HEK293 (cell line): Measurements from ENCODE around the gene KCNK18.
"Not testable (repeated sequence)": the region's sequence is repeated elsewhere in the genome, so short reads cannot be mapped to it uniquely, and the experiment has no call there.

Experiments
- CTCF ChIA-PET: fragments of 350-600 bp; formaldehyde crosslinking; extraction: SDS; loops from one replicate; lab custom pipeline; 2021; ENCODE audit warnings: antibody characterized with exemption; lab: Yijun Ruan, JAX
- POLR2A ChIA-PET: fragments of 300-600 bp; formaldehyde crosslinking; extraction: SDS; loops from one replicate; lab custom pipeline; 2020; ENCODE audit warnings: antibody characterized with exemption, inconsistent platforms; lab: Yijun Ruan, JAX
- H3K27ac ChIP-seq: fragments of 200-500 bp; sonication (Bioruptor generic); 2 replicates; pipeline ENCODE4 v1.5.1; 2014; ENCODE audit warnings: low read depth, low read length, control low read depth, inconsistent platforms; ENCODE audit errors: extremely low read depth
- H3K36me3 ChIP-seq, 2 experiments: fragments of 200-500 bp in 1 of 2; sonication (Bioruptor generic) in 1 of 2; 1 replicate in 1 of 2; 2 replicates in 1 of 2; pipeline ENCODE4 v1.5.1; 2014 to 2017; ENCODE audit warnings: inconsistent platforms in 2 of 2, low read length in 2 of 2; ENCODE audit not compliant: control insufficient read depth in 2 of 2, insufficient read depth in 1 of 2
- H3K4me1 ChIP-seq: fragments of 200-500 bp; sonication (Bioruptor generic); 2 replicates; pipeline ENCODE4 v1.5.1; 2014; ENCODE audit warnings: mild to moderate bottlenecking, low read length, inconsistent platforms; ENCODE audit not compliant: control insufficient read depth, insufficient read depth
- H3K4me3 ChIP-seq: 2 replicates; pipeline ENCODE4 v1.5.1; 2011; ENCODE audit warnings: low read depth, mild to moderate bottlenecking, control low read depth, low read length, moderate library complexity
- H3K9me3 ChIP-seq: fragments of 200-500 bp; sonication (Bioruptor generic); 2 replicates; pipeline ENCODE4 v1.5.1; 2014; ENCODE audit warnings: low read depth, low read length, inconsistent platforms; ENCODE audit not compliant: control insufficient read depth, insufficient read depth
- INSM2 ChIP-seq: fragments of 450-650 bp; formaldehyde crosslinking; IDR thresholded peaks from 2 replicates; pipeline ENCODE4 v1.5.1; 2016; ENCODE audit warnings: missing biosample characterization, missing genetic modification characterization
- KLF1 ChIP-seq: fragments of 450-650 bp; formaldehyde crosslinking; IDR thresholded peaks from 2 replicates; pipeline ENCODE4 v1.5.1; 2016; ENCODE audit warnings: missing biosample characterization, missing genetic modification characterization
- KLF7 ChIP-seq: fragments of 450-650 bp; formaldehyde crosslinking; IDR thresholded peaks from 2 replicates; pipeline ENCODE4 v1.5.1; 2016; ENCODE audit warnings: missing biosample characterization, missing genetic modification characterization, borderline replicate concordance
- KLF8 ChIP-seq: fragments of 450-650 bp; formaldehyde crosslinking; IDR thresholded peaks from 2 replicates; pipeline ENCODE4 v1.5.1; 2016; ENCODE audit warnings: missing biosample characterization, missing genetic modification characterization
- PRDM10 ChIP-seq: fragments of 450-650 bp; formaldehyde crosslinking; IDR thresholded peaks from 2 replicates; pipeline ENCODE4 v1.5.1; 2016; ENCODE audit warnings: missing biosample characterization, missing genetic modification characterization
- SETDB1 ChIP-seq: IDR thresholded peaks from one replicate; pipeline ENCODE4 v1.6.1; 2017; ENCODE audit warnings: mild to moderate bottlenecking, low read length, moderate library complexity, mixed read lengths; ENCODE audit not compliant: insufficient read length
- SP3 ChIP-seq: fragments of 450-650 bp; formaldehyde crosslinking; IDR thresholded peaks from 2 replicates; pipeline ENCODE4 v1.5.1; 2016; ENCODE audit warnings: missing biosample characterization, missing genetic modification characterization
- ZBTB17 ChIP-seq: fragments of 450-650 bp; formaldehyde crosslinking; IDR thresholded peaks from 2 replicates; pipeline ENCODE4 v1.5.1; 2016; ENCODE audit warnings: missing biosample characterization, missing genetic modification characterization
- ZBTB21 ChIP-seq: fragments of 450-650 bp; formaldehyde crosslinking; IDR thresholded peaks from 2 replicates; pipeline ENCODE4 v1.5.1; 2017; ENCODE audit warnings: missing biosample characterization, missing genetic modification characterization
- ZEB2 ChIP-seq: fragments of 450-650 bp; formaldehyde crosslinking; IDR thresholded peaks from 2 replicates; pipeline ENCODE4 v1.5.1; 2016; ENCODE audit warnings: missing biosample characterization, missing genetic modification characterization
- ZFP41 ChIP-seq: fragments of 450-650 bp; formaldehyde crosslinking; IDR thresholded peaks from 2 replicates; pipeline ENCODE4 v1.5.1; 2016; ENCODE audit warnings: missing biosample characterization, missing genetic modification characterization, borderline replicate concordance
- ZNF223 ChIP-seq: fragments of 450-650 bp; formaldehyde crosslinking; IDR thresholded peaks from 2 replicates; pipeline ENCODE4 v1.5.1; 2016; ENCODE audit warnings: missing biosample characterization, missing genetic modification characterization
- ZNF311 ChIP-seq: fragments of 450-650 bp; formaldehyde crosslinking; IDR thresholded peaks from 2 replicates; pipeline ENCODE4 v1.5.1; 2017; ENCODE audit warnings: missing biosample characterization, missing genetic modification characterization, borderline replicate concordance
- ZNF335 ChIP-seq: fragments of 450-650 bp; formaldehyde crosslinking; conservative IDR thresholded peaks from 2 replicates; pipeline ENCODE4 v1.5.1; 2016; ENCODE audit warnings: missing biosample characterization, missing genetic modification characterization
- ZNF37A ChIP-seq: fragments of 450-650 bp; IDR thresholded peaks from 2 replicates; pipeline ENCODE4 v1.5.1; 2018; ENCODE audit warnings: missing biosample characterization, missing genetic modification characterization
- ZNF391 ChIP-seq: fragments of 450-650 bp; formaldehyde crosslinking; IDR thresholded peaks from 2 replicates; pipeline ENCODE4 v1.5.1; 2016; ENCODE audit warnings: low read depth, missing biosample characterization, missing genetic modification characterization, borderline replicate concordance
- ZNF585B ChIP-seq: fragments of 450-650 bp; formaldehyde crosslinking; IDR thresholded peaks from 2 replicates; pipeline ENCODE4 v1.5.1; 2016; ENCODE audit warnings: missing biosample characterization, missing genetic modification characterization
- ZNF610 ChIP-seq: fragments of 450-650 bp; formaldehyde crosslinking; IDR thresholded peaks from 2 replicates; pipeline ENCODE4 v1.5.1; 2016; ENCODE audit warnings: missing biosample characterization, missing genetic modification characterization, borderline replicate concordance
- ZNF623 ChIP-seq: fragments of 450-650 bp; formaldehyde crosslinking; IDR thresholded peaks from 2 replicates; pipeline ENCODE4 v1.5.1; 2016; ENCODE audit warnings: missing biosample characterization, missing genetic modification characterization
- ZNF660 ChIP-seq: fragments of 450-650 bp; IDR thresholded peaks from 2 replicates; pipeline ENCODE4 v1.5.1; 2018; ENCODE audit warnings: missing biosample characterization, mild to moderate bottlenecking, missing genetic modification characterization
- ZNF707 ChIP-seq: fragments of 450-650 bp; formaldehyde crosslinking; IDR thresholded peaks from 2 replicates; pipeline ENCODE4 v1.5.1; 2016; ENCODE audit warnings: missing biosample characterization, missing genetic modification characterization
- ZSCAN30 ChIP-seq: fragments of 450-650 bp; IDR thresholded peaks from 2 replicates; pipeline ENCODE4 v1.5.1; 2018; ENCODE audit warnings: missing biosample characterization, mild to moderate bottlenecking, missing genetic modification characterization, moderate library complexity

The KCNK18 gene

GRCh38 chr10:117184821-117185220 is 12.5 kb upstream of the KCNK18 start:
- ChIA-PET CTCF (interaction anchor here (0.7 to 1.7 kb wide), 4 partner anchors 10 to 396 kb away, joined by 3 to 9 read pairs (median 6); no protein-coding TSS in a partner anchor), POLR2A (no interaction called here)
- H3K4me3 ChIP-seq, result no peak overlapping the region
- no peak for TF ChIP-seq ZNF37A (tag by site-specific recombination)
- H3K27ac ChIP-seq, result no peak overlapping the region
- no peaks in the 10 kb centered on the region for H3K36me3 ChIP-seq
- no peaks in the 10 kb centered on the region for H3K4me1 ChIP-seq
- no peaks in the 10 kb centered on the region; the same call in 1 of the 2 replicates for H3K9me3 ChIP-seq

- peak; percentile 60; the same call in 1 of the 2 replicates for TF ChIP-seq ZNF610 (tag by site-specific recombination)
- H3K27ac ChIP-seq, POLR2A ChIA-PET, H3K36me3 ChIP-seq, H3K4me3 ChIP-seq, H3K4me1 ChIP-seq, H3K9me3 ChIP-seq: not testable (repeated sequence)
- CTCF ChIA-PET, result interaction anchor here (0.7 to 2.1 kb wide), 3 partner anchors 10 to 389 kb away, joined by 3 to 15 read pairs (median 6); no protein-coding TSS in a partner anchor
Measured at GRCh38 chr10:117185817-117186216, 11.5 kb upstream of the KCNK18 start.

- POLR2A ChIA-PET, result no interaction called here
- H3K4me3 ChIP-seq, result no peak overlapping the region
Measured at GRCh38 chr10:117186832-117187615, 10.3 kb upstream of the KCNK18 start.

More at GRCh38 chr10:117186832-117187615, 10.3 kb upstream of the KCNK18 start:
- CTCF ChIA-PET, result interaction anchor here (0.6 to 2.1 kb wide), 7 partner anchors 11 to 505 kb away, joined by 3 to 15 read pairs (median 4); no protein-coding TSS in a partner anchor
- Histone ChIP-seq H3K9me3 (no peaks in the 10 kb centered on the region), H3K27ac (no peak overlapping the region), H3K36me3 (no peaks in the 10 kb centered on the region)
- TF ChIP-seq ZBTB17 (tag by site-specific recombination) (no peak), KLF1 (no peak), SP3 (peak; percentile 33; the same call in 1 of the 2 replicates), ZNF311 (no peak), ZNF585B (tag by site-specific recombination) (no peak), KLF8 (tag by site-specific recombination) (no peak), ZNF660 (peak; percentile 47; the same call in 1 of the 2 replicates), INSM2 (0 out of 2 replicates have a peak, but pooled peaks have one; percentile 31), ZNF335 (tag by site-specific recombination) (peak; percentile 77), ZFP41 (tag by site-specific recombination) (no peak), ZSCAN30 (tag by site-specific recombination) (no peak), ZNF391 (0 out of 2 replicates have a peak, but pooled peaks have one; percentile 14), KLF7 (no peak), PRDM10 (no peak), ZEB2 (tag by site-specific recombination) (no peak), SETDB1 (no peak), ZBTB21 (tag by site-specific recombination) (0 out of 2 replicates have a peak, but pooled peaks have one; percentile 41), ZNF707 (tag by site-specific recombination) (no peak), ZNF223 (tag by site-specific recombination) (no peak), ZNF623 (0 out of 2 replicates have a peak, but pooled peaks have one; percentile 27)
- TF ChIP-seq, all 188 proteins: peak for 7
- no peaks in the 10 kb centered on the region for H3K4me1 ChIP-seq
